Measurements from ENCODE around the gene HLA-DQA2.
"Not testable (repeated sequence)": the region's sequence is repeated elsewhere in the genome, so short reads cannot be mapped to it uniquely, and the experiment has no call there.

The HLA-DQA2 gene

GRCh38 chr6:32741031-32741960, at the start of gene HLA-DQA2:
Gene HLA-DQA2, plus strand, starts transcription at chr6:32741391. Its CDS starts 53 bp downstream, at chr6:32741444.
- DNase-seq = no peak

- peak; percentile 31 for DNase-seq
Observed at GRCh38 chr6:32692019-32692418, 49.2 kb upstream of the HLA-DQA2 start.

GRCh38 chr6:32697031-32697430, 44.2 kb upstream of the HLA-DQA2 start:
- DNase-seq = no peak

DNA sequence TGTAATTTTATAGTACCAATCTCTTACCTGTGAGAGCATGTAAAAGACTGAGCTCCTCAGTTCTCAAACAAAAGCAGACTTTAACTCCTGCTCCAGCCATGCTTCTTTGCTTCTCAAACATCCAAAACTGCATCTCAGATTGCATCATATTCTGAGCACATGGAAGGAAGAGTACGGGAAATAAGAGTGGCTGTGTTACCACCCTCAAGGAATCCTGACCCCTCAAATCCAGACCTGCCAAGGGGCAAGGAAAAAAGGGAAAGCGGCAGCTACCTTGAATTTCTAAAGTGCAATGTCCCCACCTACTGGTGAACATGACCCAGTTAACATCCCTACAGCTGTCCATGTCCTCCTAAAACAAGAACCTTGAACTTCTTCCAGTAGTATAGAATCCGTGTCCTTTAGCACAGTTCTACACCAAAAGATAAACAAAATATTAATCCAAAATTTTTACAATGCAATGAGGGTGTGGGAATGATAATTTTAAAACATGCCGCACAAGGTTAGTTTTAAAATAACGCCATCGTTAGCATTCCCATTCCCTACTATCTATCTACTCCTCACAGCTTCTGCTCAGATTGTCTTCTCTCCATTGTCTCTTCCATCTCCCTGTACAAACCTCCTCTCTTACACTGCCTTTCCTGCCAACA, 40.7 kb upstream of the HLA-DQA2 start:
- no peak for DNase-seq

DNA sequence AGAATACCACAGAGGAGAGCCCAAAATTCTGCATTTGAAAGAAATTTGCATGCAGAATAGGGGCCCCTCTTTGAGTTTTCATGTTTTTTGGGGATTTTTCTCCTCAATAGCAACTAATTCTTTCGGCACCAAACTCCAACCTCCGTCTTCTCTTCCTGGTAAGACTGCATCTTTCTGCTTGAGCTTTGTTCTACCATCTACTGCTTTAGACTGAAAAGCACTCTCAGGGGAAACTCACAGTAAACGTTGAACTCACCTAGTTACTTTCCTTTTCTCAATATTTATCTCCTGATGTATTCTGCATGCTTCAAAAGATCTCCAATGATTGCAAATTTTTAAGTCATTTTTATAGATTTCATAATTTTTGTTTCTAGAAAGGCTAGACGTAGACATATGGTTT, 37.8 kb upstream of the HLA-DQA2 start:
- no peak for DNase-seq

GRCh38 chr6:32705164-32705563, 36.0 kb upstream of the HLA-DQA2 start:
- not testable (repeated sequence) for DNase-seq

DNA sequence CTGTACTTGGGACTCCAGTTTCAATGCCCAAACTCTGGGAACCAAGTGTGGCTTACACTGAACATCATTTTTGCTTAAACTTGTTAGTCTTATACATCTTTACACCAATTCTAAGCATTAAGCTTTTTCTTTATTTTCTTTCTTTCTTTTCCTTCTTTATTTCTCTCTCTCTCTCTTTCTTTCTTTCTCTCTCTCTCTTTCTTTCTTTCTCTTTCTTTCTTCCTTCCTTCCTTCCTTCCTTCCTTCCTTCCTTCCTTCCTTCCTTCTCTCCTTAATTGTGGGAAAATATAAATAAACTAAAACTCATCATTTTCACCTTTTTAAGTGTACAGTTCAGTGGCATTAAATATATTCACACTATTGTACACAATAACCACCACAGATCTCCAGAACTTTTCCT, 31.6 kb upstream of the HLA-DQA2 start:
- DNase-seq = no peak

- DNase-seq = no peak
Observed at GRCh38 chr6:32713241-32713640, 27.9 kb upstream of the HLA-DQA2 start.

GRCh38 chr6:32716396-32716795, 24.8 kb upstream of the HLA-DQA2 start:
- DNase-seq = no peak

GRCh38 chr6:32718879-32719278, 22.3 kb upstream of the HLA-DQA2 start:
- DNase-seq = no peak

- no peak for DNase-seq
Observed at GRCh38 chr6:32738126-32738525, 3.1 kb upstream of the HLA-DQA2 start.

- no peak for DNase-seq
Observed at GRCh38 chr6:32742374-32742773, 1.2 kb downstream of the HLA-DQA2 start.

DNA sequence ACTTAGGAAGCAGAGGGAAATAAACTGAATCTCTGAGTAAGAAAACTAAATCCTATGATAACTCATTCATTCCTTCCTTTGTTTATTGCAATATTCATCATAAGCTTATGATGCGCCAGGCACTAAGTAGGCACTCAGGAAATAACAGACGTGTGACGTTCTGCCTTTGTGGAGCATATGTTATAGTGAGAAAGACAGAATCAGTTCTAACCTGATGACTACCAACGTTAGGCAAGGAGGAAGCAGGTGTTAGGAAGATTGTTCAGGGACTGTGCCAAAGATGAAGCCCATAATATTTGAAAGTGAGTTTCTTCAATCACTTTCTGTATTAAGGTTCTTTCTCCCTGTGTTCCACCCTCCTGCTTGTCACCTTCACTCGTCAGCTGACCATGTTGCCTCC, 3.6 kb downstream of the HLA-DQA2 start:
- no peak for DNase-seq

- DNase-seq = not testable (repeated sequence)
Observed at GRCh38 chr6:32745649-32746048, 4.5 kb downstream of the HLA-DQA2 start.

GRCh38 chr6:32752580-32752979, 11.4 kb downstream of the HLA-DQA2 start:
- DNase-seq = no peak

DNA sequence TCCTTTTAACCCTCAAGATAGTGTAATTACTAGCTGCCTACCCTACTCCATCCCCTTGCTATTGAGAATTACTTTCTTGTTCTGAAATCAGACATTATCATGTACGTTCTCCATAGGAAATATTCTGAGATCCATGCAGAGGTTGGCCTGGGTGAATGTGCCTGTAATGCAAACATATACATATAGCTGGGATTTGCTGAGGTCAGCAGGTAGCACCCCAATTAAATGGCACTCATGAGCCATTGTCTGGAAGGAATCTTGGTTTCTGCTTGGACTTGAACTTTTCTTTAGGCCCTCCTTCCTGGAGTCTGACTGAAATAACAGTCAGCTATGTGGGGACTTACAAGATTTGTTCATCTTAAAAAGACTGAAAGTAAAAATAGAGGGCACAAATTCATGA, 18.5 kb downstream of the HLA-DQA2 start:
- no peak for DNase-seq

DNA sequence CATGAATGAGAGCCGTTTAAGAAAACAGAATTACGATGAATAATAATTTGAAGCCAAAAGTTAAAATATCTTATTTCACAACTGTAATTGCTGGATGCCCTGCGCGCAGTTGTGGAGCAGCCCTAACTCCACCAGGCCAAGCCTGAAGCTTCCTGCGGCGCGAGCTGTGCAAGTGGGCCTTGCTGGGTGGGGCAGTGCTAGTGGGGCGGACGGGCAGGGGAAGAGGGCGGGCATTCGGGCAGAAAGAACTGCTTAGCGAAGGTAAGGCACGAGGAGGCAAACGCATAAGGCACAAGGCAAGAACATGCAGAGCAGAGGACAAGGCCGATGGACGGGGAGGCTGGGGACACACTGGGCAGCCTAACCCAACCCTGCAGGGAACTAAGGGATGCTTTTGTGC, 19.9 kb downstream of the HLA-DQA2 start:
- no peak for DNase-seq

DNA sequence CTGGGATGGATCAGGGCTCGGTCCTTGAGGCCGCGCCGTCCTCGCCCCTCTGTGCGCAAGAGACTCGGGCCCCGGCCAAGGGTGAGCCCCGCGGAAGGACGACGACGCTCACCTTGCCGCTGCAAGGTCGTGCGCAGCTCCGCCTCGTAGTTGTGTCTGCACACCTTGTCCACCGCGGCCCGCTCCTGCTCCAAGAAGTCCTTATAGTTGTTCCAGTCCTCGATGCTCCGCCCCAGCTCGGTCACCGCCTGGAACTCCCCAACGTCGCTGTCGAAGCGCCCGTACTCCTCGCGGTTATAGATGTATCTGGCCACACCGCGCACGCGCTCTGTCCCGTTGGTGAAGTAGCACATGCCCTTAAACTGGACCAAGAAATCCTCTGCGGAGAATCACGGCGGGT, 20.4 kb downstream of the HLA-DQA2 start:
- no peak for DNase-seq

DNA sequence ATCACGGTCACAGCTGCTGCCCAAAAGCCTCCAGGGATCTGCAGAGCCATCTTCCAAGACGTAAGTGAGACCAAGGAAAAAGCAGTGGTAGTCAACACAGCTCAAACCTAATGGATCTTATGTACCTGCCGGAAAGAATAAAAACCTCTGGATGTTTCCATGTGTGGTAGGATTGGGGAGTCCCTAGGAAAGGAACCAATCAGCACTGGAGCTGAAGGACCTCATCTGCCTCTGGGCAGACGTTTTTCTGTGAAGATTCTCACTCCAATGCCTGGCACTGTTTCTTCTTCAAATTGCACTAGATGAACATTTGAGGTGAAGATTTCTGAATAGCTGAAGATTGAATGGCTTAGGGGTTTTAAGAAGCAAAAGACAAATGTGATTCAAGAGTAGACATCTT, 22.2 kb downstream of the HLA-DQA2 start, which contains the start of gene HLA-DQB2:
HLA-DQB2 (minus strand) TSS at position 112 of the 400 bp plus-strand sequence; CDS start at position 50, 62 bp downstream.
- no peak for DNase-seq

DNA sequence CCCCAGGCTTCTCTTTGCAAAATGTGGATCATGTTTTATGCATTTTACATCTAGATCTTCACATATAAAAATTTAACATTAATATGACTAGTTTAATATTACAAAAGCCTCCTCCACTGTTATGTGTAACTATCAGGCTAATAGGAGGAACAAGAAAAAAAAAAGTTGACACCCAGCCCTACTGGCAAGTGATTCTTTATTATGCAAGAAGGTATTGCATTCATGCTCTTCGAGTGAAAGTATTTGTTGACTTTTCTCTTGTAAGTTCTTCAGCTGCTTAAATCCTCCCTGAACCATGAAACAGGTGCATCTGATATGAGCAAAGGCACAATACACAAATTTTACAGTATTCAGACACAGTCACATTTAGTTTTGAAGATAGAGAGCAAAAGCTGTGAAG, 22.9 kb downstream of the HLA-DQA2 start:
- no peak for DNase-seq

DNA sequence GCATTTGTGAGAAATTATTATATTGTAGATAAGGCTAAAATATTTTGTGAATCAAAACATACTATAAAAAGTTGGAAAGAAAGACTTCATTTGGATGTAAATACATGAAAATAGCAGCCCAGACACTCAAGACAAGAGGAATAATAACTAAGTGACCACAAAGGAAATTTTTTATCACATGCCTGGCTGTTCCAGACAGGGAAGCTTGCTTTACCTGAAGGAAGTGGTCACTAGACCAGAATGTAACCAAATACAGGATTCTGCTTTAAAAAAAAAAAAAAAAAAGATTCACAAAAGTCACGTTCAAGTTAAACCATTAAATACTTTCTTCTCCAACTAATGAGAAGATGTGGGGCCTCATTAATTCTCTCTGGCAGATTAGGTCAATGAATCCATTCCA, 31.5 kb downstream of the HLA-DQA2 start:
- DNase-seq = no peak

DNA sequence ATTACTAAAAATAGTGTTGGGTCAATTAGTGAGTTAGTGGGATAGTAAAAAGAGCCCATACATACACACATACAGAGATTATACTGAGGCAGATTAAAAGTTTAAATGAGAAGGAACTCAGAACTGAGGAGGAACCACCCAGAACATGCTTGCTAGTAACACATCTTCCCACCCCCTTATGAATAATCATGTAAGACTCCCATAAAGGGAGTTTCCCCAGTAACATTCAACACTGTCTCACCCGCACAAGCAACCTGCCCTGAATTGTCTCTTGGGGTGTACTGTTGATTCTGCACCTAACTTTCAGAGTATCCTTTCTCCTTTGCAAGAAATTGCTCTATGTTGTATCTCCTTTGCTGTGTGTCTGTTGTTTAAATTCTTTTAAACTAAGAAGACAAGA, 33.2 kb downstream of the HLA-DQA2 start:
- no peak for DNase-seq

DNA sequence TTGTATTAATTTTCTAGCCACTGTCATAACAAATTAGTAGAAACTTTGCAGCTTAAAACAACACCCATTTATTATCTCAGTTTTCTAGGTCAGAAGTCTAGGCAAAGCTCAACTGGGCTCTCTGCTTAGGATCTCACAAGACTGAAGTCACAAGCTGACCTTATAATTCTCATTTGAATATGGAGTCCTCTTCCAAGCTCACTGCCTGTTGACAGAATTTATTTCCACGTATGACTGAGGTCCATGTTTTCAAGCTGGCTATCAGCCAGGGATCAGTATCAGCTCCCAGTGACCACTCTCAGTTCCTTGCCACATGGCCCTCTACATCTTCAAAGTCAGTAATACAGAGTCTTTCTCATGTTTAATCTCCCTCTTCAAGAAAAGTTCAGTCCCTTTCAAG, 33.9 kb downstream of the HLA-DQA2 start:
- DNase-seq = no peak

- DNase-seq = no peak
Observed at GRCh38 chr6:32779036-32779435, 37.8 kb downstream of the HLA-DQA2 start.
